Measurements from ENCODE around the gene WSCD2. TPM values are rescaled to one million over a fixed set of nuclear protein-coding genes. Genes with fewer than 3 reads are reported as not detected.

Gene WSCD2
- total and polyA plus RNA-seq, 2 of the 4 experiments (the other 2 are of a cell fraction): not detected

- H3K27me3 ChIP-seq (ENCODE audit: control insufficient read depth, insufficient read depth, low read length): no peaks in the 10 kb centered on the region
- TF ChIP-seq MAFK (IDR thresholded peaks at IDR 0.05; ENCODE audit: low read depth, low read length) (no peak), RAD21 (IDR thresholded peaks at IDR 0.05; ENCODE audit: low read length) (no peak), RCOR1 (IDR thresholded peaks at IDR 0.05; ENCODE audit: insufficient replicate concordance, low read length) (no peak), MXI1 (IDR thresholded peaks at IDR 0.05; ENCODE audit: borderline replicate concordance, low read depth, low read length) (no peak), RFX5 (IDR thresholded peaks at IDR 0.05; ENCODE audit: low read depth, low read length) (no peak), SMC3 (IDR thresholded peaks at IDR 0.05; ENCODE audit: low read depth, low read length) (no peak), MAZ (IDR thresholded peaks at IDR 0.05; ENCODE audit: borderline replicate concordance, low read depth, low read length) (no peak), CHD1 (IDR thresholded peaks at IDR 0.05; ENCODE audit: low read depth, low read length) (no peak), POLR2A (IDR thresholded peaks at IDR 0.05; ENCODE audit: low read depth, low read length) (no peak), CTCF (conservative IDR thresholded peaks at IDR 0.05; ENCODE audit: low read depth, low read length) (no peak), FOS (IDR thresholded peaks at IDR 0.05; ENCODE audit: low read depth, low read length) (no peak), CEBPB (IDR thresholded peaks at IDR 0.05; ENCODE audit: low read depth, low read length) (no peak), NFE2L2 (IDR thresholded peaks at IDR 0.05; ENCODE audit: low read depth, low read length) (no peak)
- TF ChIP-seq, protein P1, sequence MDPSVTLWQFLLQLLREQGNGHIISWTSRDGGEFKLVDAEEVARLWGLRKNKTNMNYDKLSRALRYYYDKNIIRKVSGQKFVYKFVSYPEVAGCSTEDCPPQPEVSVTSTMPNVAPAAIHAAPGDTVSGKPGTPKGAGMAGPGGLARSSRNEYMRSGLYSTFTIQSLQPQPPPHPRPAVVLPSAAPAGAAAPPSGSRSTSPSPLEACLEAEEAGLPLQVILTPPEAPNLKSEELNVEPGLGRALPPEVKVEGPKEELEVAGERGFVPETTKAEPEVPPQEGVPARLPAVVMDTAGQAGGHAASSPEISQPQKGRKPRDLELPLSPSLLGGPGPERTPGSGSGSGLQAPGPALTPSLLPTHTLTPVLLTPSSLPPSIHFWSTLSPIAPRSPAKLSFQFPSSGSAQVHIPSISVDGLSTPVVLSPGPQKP (IDR thresholded peaks at IDR 0.05; ENCODE audit: borderline replicate concordance, low read depth, low read length): no peak
- H3K9me1 ChIP-seq (ENCODE audit: insufficient read depth, low read length): no peaks in the 10 kb centered on the region
- no peak overlapping the region for H3K56ac ChIP-seq (ENCODE audit: extremely low read depth, insufficient read depth, low read length)
- H3K27ac ChIP-seq (ENCODE audit: insufficient read depth, low read length): no peak overlapping the region
- ATAC-seq (ENCODE audit: low read depth) (no peak), DNase-seq (no peak)
- no peak overlapping the region for H4K8ac ChIP-seq (ENCODE audit: low read depth in 2 of 2, low read length in 2 of 2)
- no peak overlapping the region for H3K4ac ChIP-seq (ENCODE audit: low read depth, low read length)
- no peaks in the 10 kb centered on the region; the same call in 1 of the 2 replicates for H3K9me3 ChIP-seq (ENCODE audit: control insufficient read depth, insufficient read depth, low read length)
- H4K5ac ChIP-seq (ENCODE audit: low read depth, low read length): no peak overlapping the region
- no TSS peak for BruUV-seq (replicated peaks)
- H2AK9ac ChIP-seq (replicated peaks; ENCODE audit: low read depth, low read length, poor library complexity): no peak overlapping the region
- H3K4me2 ChIP-seq (ENCODE audit: low read depth, low read length): no peak overlapping the region
- dilution Hi-C loops (cut with HindIII; ENCODE audit: low sequenced_read_pairs, unreplicated experiment): no loop called here
- H2BK120ac ChIP-seq (ENCODE audit: low read depth, low read length): no peak overlapping the region
- ChIA-PET CTCF (interaction anchor here (0.7 kb wide), 1 partner anchor 59 kb away, joined by 3 read pairs; no protein-coding TSS in a partner anchor), POLR2A (ENCODE audit: unreplicated experiment) (no interaction called here)
- no peaks in the 10 kb centered on the region for H4K20me1 ChIP-seq (ENCODE audit: insufficient read depth, low read length)
- in situ Hi-C loops (cut with MboI; ENCODE audit: low sequenced_read_pairs): no loop called here
- intact Hi-C loops (cut with micrococcal nuclease): no loop called here
- H2BK15ac ChIP-seq (ENCODE audit: low read depth, low read length): no peak overlapping the region
- no peaks in the 10 kb centered on the region for H3K36me3 ChIP-seq (ENCODE audit: control insufficient read depth, insufficient read depth, low read length)
- H3K4me1 ChIP-seq (ENCODE audit: control insufficient read depth, insufficient read depth, low read length): no peaks in the 10 kb centered on the region
- H3K9ac ChIP-seq (ENCODE audit: low read depth, low read length): no peak overlapping the region
- H3K79me1 ChIP-seq (ENCODE audit: low read depth in 1 of 2, low read length in 2 of 2): no peaks in the 10 kb centered on the region
- H2AFZ ChIP-seq (replicated peaks; ENCODE audit: low read length, poor library complexity): no peak overlapping the region
- H2BK5ac ChIP-seq (ENCODE audit: low read depth, low read length, poor library complexity, severe bottlenecking): no peak overlapping the region
- H2BK20ac ChIP-seq (ENCODE audit: low read depth, low read length): no peak overlapping the region
- H3K14ac ChIP-seq (replicated peaks; ENCODE audit: low read depth, low read length): no peak overlapping the region
- H3K4me3 ChIP-seq (ENCODE audit: insufficient read depth, low read depth, low read length): no peak overlapping the region
- no peak overlapping the region for H4K91ac ChIP-seq (ENCODE audit: insufficient read depth, low read depth, low read length)
- no peak overlapping the region for H2AK5ac ChIP-seq (ENCODE audit: low read depth, low read length)
- H3K18ac ChIP-seq (ENCODE audit: low read depth, low read length): no peak overlapping the region
- no peak overlapping the region for H3K23ac ChIP-seq (ENCODE audit: low read depth, low read length)
Observed at GRCh38 chr12:108260969-108261368, 131.9 kb downstream of the WSCD2 start.

All from IMR-90 (cell line).